ENCODE data around the gene SDCBP2.

DNA sequence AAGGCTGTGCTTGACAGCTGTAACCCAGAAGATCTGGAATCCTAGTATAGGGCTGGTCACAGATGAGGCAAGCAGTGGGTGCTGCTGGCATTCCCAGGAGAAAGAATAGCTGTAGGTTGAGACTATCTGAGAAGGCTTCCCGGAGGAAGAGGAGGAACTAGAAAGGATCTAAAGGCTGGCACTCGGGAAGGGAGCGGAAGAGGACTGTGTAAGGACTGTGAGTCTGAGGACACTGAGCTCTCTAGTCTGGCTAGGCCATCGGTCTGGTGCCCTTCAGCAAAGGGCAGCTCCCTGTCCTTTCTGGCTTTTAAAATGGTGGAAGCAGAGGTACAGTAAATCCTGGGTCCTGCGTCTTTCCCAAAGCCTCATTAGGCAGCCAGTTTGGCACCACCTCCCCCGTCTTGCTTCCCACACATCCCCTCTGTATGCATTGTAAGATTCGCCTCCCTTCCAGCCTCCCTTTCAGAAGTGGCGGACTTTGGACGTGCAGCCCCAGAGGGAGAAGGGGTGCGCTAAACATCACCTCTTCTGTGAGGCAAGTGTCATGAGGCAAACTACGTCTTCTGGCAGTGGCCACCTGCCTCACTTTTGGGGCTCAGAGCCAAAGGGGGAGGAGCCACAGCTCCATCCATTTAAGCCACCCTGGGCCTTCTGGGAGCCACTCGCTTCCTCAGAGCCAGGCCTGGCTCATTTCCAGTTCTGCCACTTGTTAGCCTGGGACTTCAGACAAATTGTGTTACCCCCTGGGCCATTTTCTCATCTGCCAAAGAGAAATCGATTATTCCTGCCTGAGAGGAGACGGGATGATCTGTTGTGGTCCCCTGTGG is 54.2 kb downstream of the SDCBP2 start:
- TF ChIP-seq CTCF (IDR thresholded peaks at IDR 0.05) = no peak
- TF ChIP-seq EZH2 (IDR thresholded peaks at IDR 0.05) = no peak
- no peak for TF ChIP-seq EZH2phosphoT487 (IDR thresholded peaks at IDR 0.05)

All from neural progenitor cell (in vitro differentiated cells).